Ovary (tissue), 3 donors: ENCODE measurements around the gene TENM4.

ENCODE experiments used
- CTCF ChIP-seq, 3 donors: fragments of 450-650 bp in 2 of 3; fragments of 200-600 bp in 1 of 3; IDR thresholded peaks; one replicate each; pipeline versions ENCODE4 v1.5.1 to v1.8.0; 2016 to 2022; ENCODE audit warnings: antibody characterized with exemption in 3 of 3, mild to moderate bottlenecking in 1 of 3
- EP300 ChIP-seq: sonication (generic); formaldehyde crosslinking; IDR thresholded peaks from one replicate; pipeline ENCODE4 v1.6.1; 2017; ENCODE audit warnings: antibody characterized with exemption
- POLR2A ChIP-seq: fragments of 450-650 bp; IDR thresholded peaks from one replicate; pipeline ENCODE4 v1.6.1; 2017; ENCODE audit warnings: antibody characterized with exemption, mild to moderate bottlenecking, moderate library complexity
- donor health status: DM: no; HTN: no; CAD: no.

GRCh38 chr11:79375818-79376550 is 64.8 kb downstream of the TENM4 start:
- TF ChIP-seq POLR2A: no peak
- no peak for TF ChIP-seq CTCF (IDR thresholded peaks at IDR 0.05)
- no peak for TF ChIP-seq EP300
